Measurements from ENCODE around the gene CCDC150. TPM values are rescaled to one million over a fixed set of nuclear protein-coding genes. Genes with fewer than 3 reads are reported as not detected.

CCDC150 gene
- total RNA-seq: 3.6 and 11.3 TPM in 2 replicates

GRCh38 chr2:196639180-196640030 is at the start of gene CCDC150:
TSS of gene CCDC150 (plus strand) at chr2:196639715. CDS start at chr2:196639767, 52 bp downstream.

GRCh38 chr2:196592911-196593881 is 46.3 kb upstream of the CCDC150 start, which contains the start of gene HECW2:
TSS of gene HECW2 (minus strand) at chr2:196593554.

Other genes starting within 250 kb of the CCDC150 start
- gene HECW2, start 46.2 kb upstream of the CCDC150 start, total RNA-seq: 2.3 and 6.6 TPM in 2 replicates
- 41.0 and 60.4 TPM in 2 replicates for gene GTF3C3, start 160.0 kb downstream of the CCDC150 start, total RNA-seq
- 0.17 and 0.29 TPM in 2 replicates for gene C2orf66, start 169.6 kb downstream of the CCDC150 start, total RNA-seq

Data from smooth muscle cell of trachea (primary cell).